PC-9 (cell line): Measurements from ENCODE around the gene METTL15. TPM values are rescaled to one million over a fixed set of nuclear protein-coding genes. Genes with fewer than 3 reads are reported as not detected.
A peak's percentile ranks its signal among the peaks of the same experiment; 100 is the strongest.

ENCODE experiments used
- BruUV-seq: library from RNA; stranded (reverse); fragments of 400-500 nt; replicated peaks from 2 replicates; lab custom pipeline; 2021; lab: Mats Ljungman, UMichigan
- CTCF ChIA-PET: fragments of 300-600 bp; sonication (Branson Sonifier 250); formaldehyde crosslinking; loops from one replicate; lab custom pipeline; 2022; ENCODE audit warnings: antibody characterized with exemption; lab: Charles Lee
- POLR2A ChIA-PET: fragments of 300-600 bp; sonication (Branson Sonifier 250); formaldehyde crosslinking; loops from one replicate; lab custom pipeline; 2022; ENCODE audit warnings: antibody characterized with exemption; ENCODE audit not compliant: unreplicated experiment; lab: Charles Lee
- DNase-seq, 2 experiments: peaks; one replicate each; pipeline versions ENCODE4 v3.0.0 to v3.0.0-alpha.2; 2015 to 2022; ENCODE audit warnings: mixed read lengths in 1 of 2
- H2AFZ ChIP-seq: fragments of 200-600 bp; sonication (generic); 2 replicates; pipeline ENCODE4 v1.8.1; 2017; ENCODE audit warnings: antibody characterized with exemption
- H3F3A ChIP-seq: fragments of 200-600 bp; sonication (generic); 2 replicates; pipeline ENCODE4 v1.8.1; 2017; ENCODE audit warnings: antibody characterized with exemption, mild to moderate bottlenecking, low read depth; ENCODE audit not compliant: insufficient read depth
- H3K27ac ChIP-seq: fragments of 200-600 bp; sonication (generic); 2 replicates; pipeline ENCODE4 v1.6.1; 2016; ENCODE audit warnings: mixed run types
- H3K27me3 ChIP-seq: fragments of 200-600 bp; sonication (generic); 2 replicates; pipeline ENCODE4 v1.6.1; 2016; ENCODE audit warnings: low read depth, mixed run types; ENCODE audit not compliant: insufficient read depth
- H3K36me3 ChIP-seq: fragments of 200-600 bp; sonication (generic); 2 replicates; pipeline ENCODE4 v1.6.1; 2016; ENCODE audit warnings: low read depth, mixed run types
- H3K4me1 ChIP-seq: fragments of 200-600 bp; sonication (generic); replicated peaks from 2 replicates; pipeline ENCODE4 v1.6.1; 2016; ENCODE audit warnings: mixed run types; ENCODE audit not compliant: insufficient read depth
- H3K4me2 ChIP-seq: fragments of 200-600 bp; sonication (generic); 2 replicates; pipeline ENCODE4 v1.6.1; 2017; ENCODE audit warnings: mixed run types
- H3K4me3 ChIP-seq: fragments of 200-600 bp; sonication (generic); 2 replicates; pipeline ENCODE4 v1.6.1; 2016; ENCODE audit warnings: mixed run types
- H3K79me2 ChIP-seq: fragments of 200-600 bp; sonication (generic); 2 replicates; pipeline ENCODE4 v1.6.1; 2017; ENCODE audit warnings: low read depth, mixed run types
- H3K9me2 ChIP-seq: fragments of 200-600 bp; sonication (generic); 2 replicates; pipeline ENCODE4 v1.8.1; 2017; ENCODE audit warnings: mild to moderate bottlenecking; ENCODE audit not compliant: insufficient read depth
- H3K9me3 ChIP-seq: fragments of 200-600 bp; sonication (generic); 2 replicates; pipeline ENCODE4 v1.8.1; 2016; ENCODE audit warnings: low read depth; ENCODE audit not compliant: insufficient read depth
- H4K20me1 ChIP-seq: fragments of 200-600 bp; sonication (generic); 2 replicates; pipeline ENCODE4 v1.8.1; 2017; ENCODE audit not compliant: insufficient read depth
- EZH2 ChIP-seq: fragments of 200-600 bp; sonication (generic); IDR thresholded peaks from 2 replicates; pipeline ENCODE4 v1.8.0; 2017; ENCODE audit warnings: antibody characterized with exemption, low read depth
- intact Hi-C: fragments of 100-400 bp; cut with micrococcal nuclease; formaldehyde crosslinking; loops from one replicate; pipeline ENCODE4 v1.10.0; 2022; ENCODE audit not compliant: unreplicated experiment
- total RNA-seq: library from RNA; stranded (reverse); gene quantifications from 2 replicates; pipeline ENCODE4 v1.2.3, GENCODE V29; 2021
- TF ChIP-seq, protein P1 (sequence below): fragments of 200-600 bp; sonication (generic); conservative IDR thresholded peaks from 2 replicates; pipeline ENCODE4 v1.6.1; 2017; ENCODE audit warnings: mixed run types, antibody characterized with exemption, mild to moderate bottlenecking, moderate library complexity

The METTL15 gene
- total RNA-seq, 1 experiment from 2014 or later: 19.9 TPM

- no peaks in the 10 kb centered on the region for H4K20me1 ChIP-seq
- CTCF ChIA-PET: no interaction called here
- no TSS peak for BruUV-seq
- intact Hi-C loops: no loop called here
- H3K9me2 ChIP-seq: no peaks in the 10 kb centered on the region
- H3K4me2 ChIP-seq: peak overlapping the region; percentile 88
- no peaks in the 10 kb centered on the region for H3K27me3 ChIP-seq
- peak overlapping the region; percentile 93 for H3K4me3 ChIP-seq
- H3K9me3 ChIP-seq: no peaks in the 10 kb centered on the region
- H3K4me1 ChIP-seq: peaks cover 36% of the 10 kb centered on the region
- no peak for TF ChIP-seq EZH2
- TF ChIP-seq, protein P1, sequence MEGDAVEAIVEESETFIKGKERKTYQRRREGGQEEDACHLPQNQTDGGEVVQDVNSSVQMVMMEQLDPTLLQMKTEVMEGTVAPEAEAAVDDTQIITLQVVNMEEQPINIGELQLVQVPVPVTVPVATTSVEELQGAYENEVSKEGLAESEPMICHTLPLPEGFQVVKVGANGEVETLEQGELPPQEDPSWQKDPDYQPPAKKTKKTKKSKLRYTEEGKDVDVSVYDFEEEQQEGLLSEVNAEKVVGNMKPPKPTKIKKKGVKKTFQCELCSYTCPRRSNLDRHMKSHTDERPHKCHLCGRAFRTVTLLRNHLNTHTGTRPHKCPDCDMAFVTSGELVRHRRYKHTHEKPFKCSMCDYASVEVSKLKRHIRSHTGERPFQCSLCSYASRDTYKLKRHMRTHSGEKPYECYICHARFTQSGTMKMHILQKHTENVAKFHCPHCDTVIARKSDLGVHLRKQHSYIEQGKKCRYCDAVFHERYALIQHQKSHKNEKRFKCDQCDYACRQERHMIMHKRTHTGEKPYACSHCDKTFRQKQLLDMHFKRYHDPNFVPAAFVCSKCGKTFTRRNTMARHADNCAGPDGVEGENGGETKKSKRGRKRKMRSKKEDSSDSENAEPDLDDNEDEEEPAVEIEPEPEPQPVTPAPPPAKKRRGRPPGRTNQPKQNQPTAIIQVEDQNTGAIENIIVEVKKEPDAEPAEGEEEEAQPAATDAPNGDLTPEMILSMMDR: no peak
- POLR2A ChIA-PET: no interaction called here
- H2AFZ ChIP-seq: peak overlapping the region; percentile 92
- H3F3A ChIP-seq: peaks cover 11% of the 10 kb centered on the region; the same call in 1 of the 2 replicates
- peak overlapping the region; percentile 63 for H3K27ac ChIP-seq
- peak; percentile 54 to 61 for DNase-seq
- H3K36me3 ChIP-seq: 0 out of 2 replicates have a peak, but pooled peaks cover 8% of the 10 kb centered on the region
- peaks cover 67% of the 10 kb centered on the region for H3K79me2 ChIP-seq
Measured at GRCh38 chr11:28110108-28110820, 2.1 kb downstream of the METTL15 start.

GRCh38 chr11:28110821-28111200 lies 2.6 kb downstream of the METTL15 start:
- Histone ChIP-seq H3K79me2 (peaks cover 62% of the 10 kb centered on the region), H2AFZ (peak overlapping the region; percentile 92), H3K9me3 (no peaks in the 10 kb centered on the region), H3K4me3 (peak overlapping the region; percentile 93), H3F3A (peaks cover 11% of the 10 kb centered on the region; the same call in 1 of the 2 replicates), H3K4me1 (peaks cover 31% of the 10 kb centered on the region), H3K27me3 (no peaks in the 10 kb centered on the region), H3K27ac (peak overlapping the region; percentile 63), H3K4me2 (peak overlapping the region; percentile 88), H4K20me1 (no peaks in the 10 kb centered on the region), H3K36me3 (0 out of 2 replicates have a peak, but pooled peaks cover 8% of the 10 kb centered on the region), H3K9me2 (no peaks in the 10 kb centered on the region)
- TF ChIP-seq, protein P1: no peak
- no peak for TF ChIP-seq EZH2
- peak in 1 of 2 experiments; percentile 36 for DNase-seq
- ChIA-PET POLR2A (no interaction called here), CTCF (no interaction called here)
- BruUV-seq: no TSS peak
- intact Hi-C loops: no loop called here

- H3K79me2 ChIP-seq: peaks cover 32% of the 10 kb centered on the region
- no peak for DNase-seq
- no peak overlapping the region for H3K4me3 ChIP-seq
- ChIA-PET POLR2A (interaction anchor here (0.7 kb wide), 1 partner anchor 330 kb away, joined by 4 read pairs; no protein-coding TSS in a partner anchor), CTCF (interaction anchor here (0.6 kb wide), 1 partner anchor 415 kb away, joined by 5 read pairs; no protein-coding TSS in a partner anchor)
- no TSS peak for BruUV-seq
- no peak overlapping the region for H3K27ac ChIP-seq
- H3K4me1 ChIP-seq: peaks cover 14% of the 10 kb centered on the region
- TF ChIP-seq, protein P1: no peak
- TF ChIP-seq EZH2: no peak
- no peaks in the 10 kb centered on the region for H4K20me1 ChIP-seq
- no peaks in the 10 kb centered on the region for H3F3A ChIP-seq
- H2AFZ ChIP-seq: no peak overlapping the region
- no peaks in the 10 kb centered on the region for H3K9me3 ChIP-seq
- intact Hi-C loops: no loop called here
- H3K9me2 ChIP-seq: no peaks in the 10 kb centered on the region
- 0 out of 2 replicates have a peak, but pooled peaks cover 8% of the 10 kb centered on the region for H3K36me3 ChIP-seq
- H3K4me2 ChIP-seq: no peak overlapping the region
- no peaks in the 10 kb centered on the region for H3K27me3 ChIP-seq
Measured at GRCh38 chr11:28114116-28114515, 5.9 kb downstream of the METTL15 start.
